Dendritic cell treated with granulocyte-macrophage colony-stimulating factor and Interleukin-4, amounts not matched to agents 40 ng/mL and 50 ng/mL, for 4 days (primary cell): ENCODE results near the gene SNAPC2.
"Not testable (repeated sequence)": the region's sequence is repeated elsewhere in the genome, so short reads cannot be mapped to it uniquely, and the experiment has no call there.

Experiments used
- H3K27ac Mint-ChIP-seq: one replicate; pipeline ENCODE4 v1.8.0; 2022; ENCODE audit warnings: mild to moderate bottlenecking, mixed read lengths
- H3K27me3 Mint-ChIP-seq: one replicate; pipeline ENCODE4 v1.8.0; 2022; ENCODE audit warnings: mild to moderate bottlenecking, mixed read lengths
- H3K36me3 Mint-ChIP-seq: one replicate; pipeline ENCODE4 v1.8.0; 2022; ENCODE audit warnings: low read depth, mixed read lengths
- H3K4me1 Mint-ChIP-seq: one replicate; pipeline ENCODE4 v1.8.0; 2022; ENCODE audit warnings: low read depth, mixed read lengths
- H3K4me3 Mint-ChIP-seq: one replicate; pipeline ENCODE4 v1.8.0; 2022; ENCODE audit warnings: mild to moderate bottlenecking, moderate library complexity, mixed read lengths
- H3K9me3 Mint-ChIP-seq: one replicate; pipeline ENCODE4 v1.8.0; 2022; ENCODE audit warnings: mixed read lengths
- intact Hi-C: fragments of 100-400 bp; cut with micrococcal nuclease; formaldehyde crosslinking; loops from one replicate; pipeline ENCODE4 v1.15.0; 2022

SNAPC2 gene

DNA sequence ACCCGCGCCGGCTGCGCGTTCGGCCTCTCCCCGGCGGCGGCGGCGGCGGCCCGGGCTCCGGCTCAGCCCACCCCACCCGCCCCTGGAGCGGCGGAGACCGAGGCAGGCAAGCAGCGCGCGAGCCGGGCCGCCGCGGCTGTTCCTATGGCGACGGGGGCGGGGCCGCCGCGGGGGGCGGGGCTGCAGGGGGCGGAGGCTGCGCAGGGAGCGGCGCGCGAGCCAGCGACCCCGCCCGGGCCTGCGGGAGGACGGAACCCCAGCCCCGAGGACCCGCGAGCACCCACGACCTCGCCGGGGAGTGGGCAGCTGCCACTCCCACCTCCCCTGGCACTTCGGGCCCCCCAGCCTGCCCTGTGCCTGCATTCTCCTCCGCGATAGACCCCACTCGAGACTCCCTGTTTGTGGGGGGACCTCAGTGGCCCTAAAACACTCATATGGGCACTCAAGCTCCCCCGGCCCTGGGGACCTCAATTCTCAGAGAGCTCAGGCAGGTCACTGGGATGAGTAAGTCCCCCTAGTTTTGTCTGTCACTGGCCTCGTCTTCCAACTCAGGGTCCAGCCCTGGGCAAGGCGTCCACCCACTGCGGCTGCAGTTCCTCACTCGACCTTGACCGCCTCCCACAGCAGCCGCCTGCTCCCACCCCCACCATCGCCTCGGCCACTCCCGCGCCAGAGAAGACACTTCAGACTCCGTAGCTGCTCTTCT, 6.0 kb downstream of the SNAPC2 start, which contains the start of gene CTXN1:
TSS of gene CTXN1 (minus strand) at position 115 of the 706 bp plus-strand sequence. CDS start 597 bp downstream, outside the sequence.
- Mint-ChIP-seq H3K4me3 (peak within 1 kb of the TSS; percentile 78), H3K9me3 (no peaks in the 10 kb centered on the region), H3K36me3 (peaks cover 71% of the 10 kb centered on the region), H3K27ac (peak within 1 kb of the TSS; percentile 60), H3K27me3 (peaks cover 23% of the 10 kb centered on the region), H3K4me1 (peaks cover 57% of the 10 kb centered on the region)
- intact Hi-C loops: loop anchor here (10.0 kb wide), 1 partner anchor 241 kb away; the partner anchor contains the start of gene TRAPPC5

DNA sequence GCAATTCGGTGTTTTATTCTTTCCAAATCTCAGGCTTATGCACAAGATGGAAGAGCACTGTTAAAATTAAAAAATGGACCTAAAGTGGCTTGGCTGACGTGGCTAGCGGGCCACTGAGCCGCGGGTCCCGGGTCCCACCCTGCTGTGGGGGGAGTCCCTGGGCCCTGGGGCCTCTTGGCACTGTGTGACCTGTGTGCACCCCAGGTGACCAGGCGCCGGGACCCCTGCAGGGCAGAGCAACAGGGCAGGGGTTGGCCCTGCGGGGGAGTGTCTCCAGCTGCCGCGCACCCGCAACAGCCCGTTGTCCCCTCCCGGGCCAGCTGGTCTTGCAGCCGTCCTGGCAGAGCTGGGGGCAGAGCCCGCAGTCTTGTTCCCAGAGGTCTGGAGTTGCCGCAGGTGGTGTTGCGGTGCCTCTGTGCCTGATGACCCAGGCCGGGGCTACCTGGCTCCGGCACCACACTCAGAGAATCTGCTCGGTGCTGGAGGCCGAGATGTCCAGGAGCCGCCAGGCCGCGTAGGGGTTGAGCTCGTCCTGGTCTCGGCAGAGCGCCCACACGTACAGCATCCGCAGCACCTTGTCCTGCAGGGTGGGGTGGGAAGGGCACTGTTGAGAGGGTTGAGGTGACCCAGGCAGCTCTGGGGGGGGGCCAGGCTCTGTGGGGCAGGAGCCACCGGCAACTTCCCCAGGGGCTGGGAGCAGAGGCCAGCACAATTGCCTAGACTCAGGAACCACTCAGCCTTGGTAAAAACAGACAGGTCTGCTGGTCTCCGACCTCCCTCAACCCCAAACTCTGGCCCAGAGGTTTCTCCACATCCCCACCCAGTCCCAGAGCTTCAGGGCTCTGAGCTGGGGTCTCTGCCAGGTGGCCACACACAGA, 6.8 kb downstream of the SNAPC2 start:
- Mint-ChIP-seq H3K4me1 (peaks cover 50% of the 10 kb centered on the region), H3K27ac (peak overlapping the region; percentile 60), H3K4me3 (peak overlapping the region; percentile 75), H3K36me3 (peaks cover 71% of the 10 kb centered on the region), H3K9me3 (no peaks in the 10 kb centered on the region), H3K27me3 (peaks cover 23% of the 10 kb centered on the region)
- intact Hi-C loops: loop anchor here (10.0 kb wide), 1 partner anchor 242 kb away; the partner anchor contains the start of gene TRAPPC5

DNA sequence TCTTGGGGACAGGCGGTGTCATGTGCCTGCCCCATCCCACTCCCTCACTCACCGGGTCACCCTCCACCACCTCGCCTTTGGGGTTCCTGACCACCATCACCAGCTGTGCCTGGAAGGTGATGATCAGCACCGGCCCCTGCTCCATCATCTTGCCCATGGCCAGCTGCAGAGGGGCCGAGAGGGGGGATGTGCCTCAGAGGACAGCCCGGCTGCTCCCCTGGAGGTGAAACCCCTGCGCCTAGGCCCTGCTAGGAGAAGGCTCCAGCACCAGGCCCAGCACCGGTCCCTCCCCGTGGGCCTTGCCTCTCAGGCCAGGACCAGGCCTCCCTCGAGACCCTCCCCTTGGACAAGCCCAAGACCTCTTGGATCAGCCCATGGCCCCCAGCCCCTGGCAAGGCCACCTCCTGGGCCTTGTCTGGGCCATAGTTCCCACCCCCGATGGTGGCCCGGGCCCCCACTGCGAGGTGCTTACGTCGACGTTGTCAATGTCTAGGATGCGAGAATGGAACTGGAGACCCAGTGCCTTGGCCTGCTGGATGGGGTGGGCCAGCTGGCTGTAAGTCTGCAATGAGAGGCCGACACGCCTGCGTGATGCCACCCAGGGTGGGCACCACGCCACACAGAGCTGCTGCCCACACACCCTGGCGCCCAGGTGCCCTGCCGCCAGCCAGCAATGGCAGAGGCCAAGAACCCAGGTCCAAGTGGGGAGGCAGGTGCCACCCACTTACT, 7.6 kb downstream of the SNAPC2 start:
- Mint-ChIP-seq H3K27ac (no peak overlapping the region), H3K4me3 (no peak overlapping the region), H3K36me3 (peaks cover 71% of the 10 kb centered on the region), H3K4me1 (peaks cover 46% of the 10 kb centered on the region), H3K9me3 (no peaks in the 10 kb centered on the region), H3K27me3 (peaks cover 23% of the 10 kb centered on the region)
- intact Hi-C loops: loop anchor here (10.0 kb wide), 1 partner anchor 243 kb away; the partner anchor contains the start of gene TRAPPC5

DNA sequence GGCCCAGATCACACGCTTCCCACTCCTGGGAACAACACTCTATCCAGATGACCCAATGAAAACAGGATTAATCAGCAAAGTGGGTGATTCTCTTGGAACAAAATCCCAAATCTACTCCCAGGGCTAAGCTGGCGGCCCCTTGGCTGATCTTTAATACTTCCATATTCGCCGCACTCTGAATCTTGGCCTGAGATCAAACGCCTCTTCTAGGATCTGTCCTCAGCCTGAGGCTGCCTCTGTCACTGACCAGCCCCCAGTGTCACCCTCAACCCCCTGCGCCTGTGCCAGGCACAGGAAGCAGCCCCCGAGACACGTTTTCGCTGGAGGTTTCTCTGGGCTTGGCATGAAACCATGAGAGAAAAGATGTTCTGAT, 8.2 kb downstream of the SNAPC2 start:
- Mint-ChIP-seq H3K4me3 (no peak overlapping the region), H3K9me3 (no peaks in the 10 kb centered on the region), H3K27me3 (peaks cover 20% of the 10 kb centered on the region), H3K4me1 (peaks cover 41% of the 10 kb centered on the region), H3K27ac (no peak overlapping the region), H3K36me3 (peaks cover 71% of the 10 kb centered on the region)
- intact Hi-C loops: loop anchor here (10.0 kb wide), 1 partner anchor 244 kb away; the partner anchor contains the start of gene TRAPPC5

DNA sequence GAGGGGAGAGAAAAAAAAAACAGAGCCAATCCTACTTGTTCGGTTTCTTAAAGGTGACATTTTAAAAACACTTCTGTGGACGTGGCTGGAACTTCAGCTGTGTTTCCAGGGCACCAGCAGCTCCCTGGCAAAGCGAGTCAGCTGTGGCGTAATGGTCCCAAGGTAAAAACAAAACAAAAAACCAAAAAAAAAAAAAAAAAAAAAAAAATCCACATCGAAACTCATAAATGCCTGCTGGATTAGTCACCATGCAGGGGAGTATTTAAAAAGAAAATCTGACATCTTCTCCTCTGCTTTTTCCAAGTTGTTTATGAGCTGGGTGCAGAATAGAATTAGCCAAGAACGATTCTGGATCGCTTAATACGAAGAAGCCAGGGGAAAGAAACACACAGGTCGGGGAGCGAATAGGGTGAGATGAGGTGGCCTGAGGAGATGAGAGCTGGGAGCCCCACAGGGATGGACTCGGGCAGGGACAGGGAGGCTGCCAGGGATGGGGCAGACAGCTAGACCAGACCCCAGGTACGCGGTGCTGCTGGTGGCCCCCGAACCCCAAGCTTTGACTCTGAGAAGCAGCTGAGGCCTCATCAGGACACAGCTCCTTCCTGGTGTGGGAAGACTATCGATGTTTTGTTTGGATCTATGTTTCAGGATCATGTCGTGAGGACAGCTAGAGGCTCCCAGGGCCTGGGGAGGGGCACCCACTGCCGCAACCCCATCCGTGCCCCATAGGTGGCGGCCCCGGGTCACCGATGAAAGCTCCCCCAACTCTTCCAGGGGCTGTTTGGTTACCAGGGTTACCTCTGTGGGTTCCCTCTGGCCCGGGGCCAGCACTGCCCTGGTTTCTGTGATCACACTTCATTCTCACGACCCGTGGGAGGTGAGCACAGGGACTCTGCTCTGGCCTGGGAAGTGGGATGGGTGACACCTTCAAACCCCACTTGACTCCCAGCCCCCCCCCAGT, 8.9 kb downstream of the SNAPC2 start:
- intact Hi-C loops: loop anchor here (10.0 kb wide), 1 partner anchor 244 kb away; the partner anchor contains the start of gene TRAPPC5

DNA sequence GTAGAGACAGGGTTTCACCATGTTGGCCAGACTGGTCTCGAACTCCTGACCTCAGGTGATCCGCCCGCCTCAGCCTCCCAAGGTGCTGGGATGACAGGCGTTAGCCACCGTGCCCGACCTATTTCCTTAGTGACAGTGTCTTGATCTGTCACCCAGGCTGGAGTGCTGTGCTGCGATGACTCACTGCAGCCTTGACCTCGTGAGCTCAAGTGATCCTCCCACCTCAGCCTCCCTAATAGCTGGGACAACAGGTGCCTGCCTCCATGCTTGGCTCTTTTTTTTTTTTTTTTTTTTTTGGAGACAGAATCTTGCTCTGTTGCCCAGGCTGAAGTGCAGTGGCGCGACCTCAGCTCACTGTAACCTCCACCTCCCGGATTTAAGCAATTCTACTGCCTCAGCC, 9.9 kb downstream of the SNAPC2 start:
- Mint-ChIP-seq H3K36me3 (peaks cover 85% of the 10 kb centered on the region), H3K4me1 (peaks cover 24% of the 10 kb centered on the region)
- H3K27me3 Mint-ChIP-seq, H3K27ac Mint-ChIP-seq, H3K9me3 Mint-ChIP-seq, H3K4me3 Mint-ChIP-seq, intact Hi-C loops: not testable (repeated sequence)

More for the DNA sequence above, 8.9 kb downstream of the SNAPC2 start:
- H3K27me3 Mint-ChIP-seq: peaks cover 15% of the 10 kb centered on the region
- H3K4me3 Mint-ChIP-seq: no peak overlapping the region
- peaks cover 34% of the 10 kb centered on the region for H3K4me1 Mint-ChIP-seq
- H3K27ac Mint-ChIP-seq: peak overlapping the region; percentile 45
- H3K9me3 Mint-ChIP-seq: no peaks in the 10 kb centered on the region
- H3K36me3 Mint-ChIP-seq: peaks cover 75% of the 10 kb centered on the region

DNA sequence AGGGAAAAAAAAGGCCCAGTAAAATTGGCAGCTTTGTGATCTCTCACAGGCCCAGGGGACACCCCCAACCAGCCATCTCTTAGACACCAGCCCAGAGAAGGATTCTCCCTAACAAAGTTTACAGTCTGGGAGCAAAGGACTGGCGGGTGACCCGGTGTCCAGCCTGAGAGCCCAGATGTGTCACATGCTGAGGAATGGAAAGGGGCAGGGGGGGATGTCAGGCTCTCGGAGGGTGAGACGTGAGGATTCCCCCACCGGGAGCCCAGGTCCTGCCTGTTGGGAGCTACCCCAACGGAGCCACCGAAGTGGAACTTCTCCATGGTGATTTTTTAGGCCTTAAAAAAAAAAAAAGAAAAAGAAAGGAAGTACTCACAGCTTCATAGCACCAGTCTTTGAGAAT, 10.6 kb downstream of the SNAPC2 start:
- Mint-ChIP-seq H3K27ac (no peak overlapping the region), H3K36me3 (peaks cover 93% of the 10 kb centered on the region), H3K27me3 (peaks cover 4% of the 10 kb centered on the region), H3K9me3 (no peaks in the 10 kb centered on the region), H3K4me1 (peaks cover 20% of the 10 kb centered on the region), H3K4me3 (no peak overlapping the region)
- intact Hi-C loops: no loop called here

DNA sequence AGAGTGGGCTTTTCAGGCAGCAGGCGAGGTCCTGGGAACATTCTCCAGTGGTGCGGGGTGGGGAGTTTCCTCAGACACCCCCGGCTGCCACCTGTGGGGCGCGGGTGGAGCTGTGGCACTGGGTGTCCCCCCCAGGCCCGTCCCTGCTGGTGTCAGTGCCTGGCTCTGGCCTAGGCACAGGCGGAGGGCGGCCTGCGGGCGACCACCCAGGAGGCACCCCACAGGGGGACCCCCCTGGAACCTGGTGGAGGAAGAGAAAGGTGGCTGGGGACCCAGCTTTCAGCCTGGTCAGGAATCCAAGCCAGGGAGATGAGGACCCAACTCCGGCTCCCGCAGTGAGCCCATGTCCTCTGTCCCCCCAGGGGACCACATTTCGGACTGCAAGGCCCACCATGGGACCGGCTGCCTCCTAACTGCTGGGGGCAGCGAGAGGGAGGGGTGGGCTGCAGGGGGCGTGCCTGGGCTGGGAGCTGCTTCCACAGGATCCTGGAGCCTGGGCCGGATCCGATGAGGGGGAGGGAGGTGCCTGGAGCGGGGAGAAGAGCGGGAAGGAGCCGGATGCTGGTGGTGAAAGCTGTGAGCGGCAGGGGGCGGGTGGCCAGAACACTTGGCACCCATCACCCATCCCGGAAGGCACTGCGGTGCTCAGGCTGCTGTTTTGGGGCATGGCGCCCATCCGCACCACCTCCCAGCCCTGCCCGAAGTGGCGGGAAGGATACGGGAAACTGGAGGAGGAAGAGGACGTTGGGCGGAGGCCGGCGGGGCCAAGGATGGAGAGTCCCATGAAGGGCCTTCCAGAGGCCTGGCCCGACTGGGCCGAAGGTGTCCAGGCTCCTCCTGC, 11.3 kb downstream of the SNAPC2 start:
- Mint-ChIP-seq H3K36me3 (peaks cover 98% of the 10 kb centered on the region), H3K27me3 (peaks cover under 1% of the 10 kb centered on the region), H3K27ac (no peak overlapping the region), H3K4me1 (peaks cover 16% of the 10 kb centered on the region), H3K4me3 (no peak overlapping the region), H3K9me3 (no peaks in the 10 kb centered on the region)
- intact Hi-C loops: no loop called here

DNA sequence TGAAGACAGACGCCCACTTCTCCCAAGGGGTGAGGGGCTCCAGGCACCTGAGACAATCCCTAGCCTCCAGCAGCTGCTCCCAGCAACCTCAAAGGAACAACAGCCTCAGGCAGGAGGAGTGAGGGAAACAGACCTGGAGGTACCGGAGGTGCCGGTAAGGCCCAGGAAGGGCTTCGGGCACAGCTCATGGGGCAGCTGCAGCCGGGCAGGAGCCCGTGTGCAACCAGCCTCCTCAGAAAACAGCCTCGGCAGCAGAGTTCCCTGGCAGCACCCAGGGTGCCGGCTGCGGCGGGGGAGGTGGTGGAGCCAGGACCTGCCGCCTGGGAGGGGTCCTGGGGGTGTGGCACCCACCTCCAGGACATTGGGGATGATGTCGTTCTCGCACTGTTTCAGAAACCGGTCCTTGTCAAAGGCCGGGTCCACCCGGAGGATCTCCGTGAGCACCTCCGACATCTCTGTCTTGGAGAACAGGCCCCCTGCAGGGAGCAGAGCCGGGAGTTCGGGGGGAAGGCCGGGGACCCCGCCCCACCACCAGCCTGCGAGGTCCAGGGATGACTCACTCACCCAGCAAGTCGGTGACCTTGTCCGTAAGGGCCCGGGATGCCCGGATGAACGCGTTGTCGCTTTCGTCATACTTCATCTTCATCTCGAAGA, 12.3 kb downstream of the SNAPC2 start:
- H3K36me3 Mint-ChIP-seq: peaks cover 98% of the 10 kb centered on the region
- H3K27me3 Mint-ChIP-seq: no peaks in the 10 kb centered on the region
- H3K9me3 Mint-ChIP-seq: no peaks in the 10 kb centered on the region
- peaks cover 9% of the 10 kb centered on the region for H3K4me1 Mint-ChIP-seq
- no peak overlapping the region for H3K4me3 Mint-ChIP-seq
- H3K27ac Mint-ChIP-seq: no peak overlapping the region
- intact Hi-C loops: no loop called here

DNA sequence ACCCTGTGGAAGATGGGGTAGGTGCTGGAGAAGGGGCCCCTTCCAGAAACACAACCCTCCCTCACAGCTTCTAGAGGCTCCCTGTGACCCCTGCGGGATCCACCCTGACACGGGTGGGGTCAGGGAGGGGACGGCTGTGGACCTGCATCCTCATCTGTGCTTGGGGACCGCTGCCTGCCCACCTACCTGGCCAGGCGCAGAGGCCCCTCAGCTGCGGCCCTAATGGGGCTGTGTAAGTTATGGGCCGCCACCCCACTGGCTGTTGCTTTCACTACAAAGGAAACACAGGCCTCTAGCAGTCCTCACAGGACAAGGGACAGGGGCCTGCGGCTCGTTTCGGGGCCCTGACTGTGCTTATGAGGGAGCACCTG, 12.8 kb downstream of the SNAPC2 start:
- no peak overlapping the region for H3K27ac Mint-ChIP-seq

DNA sequence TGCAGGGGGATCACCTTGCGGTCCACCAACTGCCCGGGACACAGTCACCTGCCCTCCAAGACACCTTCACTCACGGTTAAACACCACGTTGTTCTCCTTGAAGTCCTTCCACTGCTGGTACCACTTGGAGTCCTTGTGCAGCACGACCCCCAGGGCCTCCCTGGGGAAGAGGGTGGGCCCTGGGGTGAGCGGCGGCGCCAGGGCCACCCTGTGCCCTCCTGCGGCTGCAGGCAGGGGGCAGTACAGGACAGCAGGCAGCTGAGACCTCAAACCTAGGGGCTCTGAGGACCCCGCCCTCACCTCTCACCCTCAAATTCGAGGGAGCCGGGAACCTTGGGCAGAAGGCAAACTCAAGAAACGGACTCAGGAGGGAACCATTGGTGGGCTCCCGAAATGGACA, 13.3 kb downstream of the SNAPC2 start:
- intact Hi-C loops: no loop called here
- H3K4me1 Mint-ChIP-seq: peaks cover 7% of the 10 kb centered on the region
- no peak overlapping the region for H3K27ac Mint-ChIP-seq
- H3K9me3 Mint-ChIP-seq: no peaks in the 10 kb centered on the region
- no peak overlapping the region for H3K4me3 Mint-ChIP-seq
- peaks cover 98% of the 10 kb centered on the region for H3K36me3 Mint-ChIP-seq
- no peaks in the 10 kb centered on the region for H3K27me3 Mint-ChIP-seq

More for the DNA sequence above, 12.8 kb downstream of the SNAPC2 start:
- Mint-ChIP-seq H3K36me3 (peaks cover 98% of the 10 kb centered on the region), H3K9me3 (no peaks in the 10 kb centered on the region), H3K4me1 (peaks cover 7% of the 10 kb centered on the region), H3K27me3 (no peaks in the 10 kb centered on the region), H3K4me3 (no peak overlapping the region)
- intact Hi-C loops: no loop called here
